GM18511 (cell line): ENCODE results near the gene LTBP2.
"Not testable (repeated sequence)": the region's sequence is repeated elsewhere in the genome, so short reads cannot be mapped to it uniquely, and the experiment has no call there.

ENCODE experiments used
- ATAC-seq: cut with Tn5 transposase; IDR thresholded peaks from one replicate; pipeline ENCODE4 v1.9.1; 2021; ENCODE audit warnings: mild to moderate bottlenecking, moderate library complexity; ENCODE audit not compliant: unreplicated experiment

LTBP2 gene

DNA sequence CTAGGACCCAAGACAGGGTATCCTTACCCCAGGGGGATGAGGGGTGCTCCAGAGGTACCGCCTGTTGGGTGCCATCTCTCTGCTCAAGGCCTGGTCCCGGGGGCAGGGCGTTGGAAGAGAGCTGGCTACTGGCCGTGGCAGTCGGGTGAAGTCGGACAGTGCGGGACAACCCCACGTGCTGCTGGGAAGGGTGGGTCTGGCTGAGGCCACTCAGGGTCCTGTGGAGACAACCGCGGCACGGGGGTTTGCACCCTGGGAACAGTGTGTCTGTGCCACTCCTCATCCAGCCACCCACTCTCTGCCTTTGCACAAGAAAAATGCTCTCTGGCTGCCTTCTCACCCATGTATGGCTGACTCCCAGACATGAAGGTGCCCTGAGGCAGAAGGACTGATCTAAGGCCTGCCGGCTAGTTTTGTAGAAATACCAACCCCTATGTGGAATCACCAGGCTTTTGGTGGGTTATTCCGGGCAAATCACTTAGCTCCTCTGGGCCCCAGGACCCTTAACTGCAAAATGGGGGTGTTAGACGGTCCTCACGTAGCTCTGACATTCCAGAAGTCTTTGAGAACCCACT is 56.5 kb downstream of the LTBP2 start:
- ATAC-seq, result no peak

DNA sequence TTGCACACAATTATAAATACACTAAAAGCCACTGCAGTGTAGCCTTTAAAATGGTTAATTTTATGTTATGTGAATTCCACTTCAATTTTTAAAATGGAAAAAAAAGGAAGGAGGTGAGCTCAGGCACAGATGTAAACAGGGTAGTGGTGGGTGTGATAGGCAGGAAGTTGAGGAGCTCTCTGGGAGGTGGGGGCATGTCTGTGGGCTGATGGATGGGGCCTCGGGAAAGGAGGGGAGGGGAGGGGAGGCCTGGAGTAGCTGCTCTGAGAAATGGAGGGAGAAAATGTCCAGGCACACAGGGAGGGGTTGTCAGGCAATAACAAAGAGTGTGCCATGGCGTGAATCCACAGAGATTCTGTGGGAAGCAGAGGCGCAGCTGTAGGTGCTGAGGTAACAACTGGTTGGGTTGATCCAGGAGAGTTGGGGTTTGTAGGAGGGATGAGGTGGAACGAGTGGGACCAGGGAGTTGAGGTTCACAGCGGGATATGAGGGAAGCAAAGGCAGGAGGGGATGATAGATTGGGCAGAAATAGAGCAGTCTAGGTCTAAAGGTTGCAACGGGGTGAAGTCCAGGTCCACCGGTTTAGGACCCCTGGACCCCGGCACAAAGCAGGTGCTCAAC is 57.2 kb downstream of the LTBP2 start:
- no peak for ATAC-seq

- no peak for ATAC-seq
These were observed 59.4 kb downstream of the LTBP2 start for GRCh38 chr14:74552623-74553022.

- no peak for ATAC-seq
These were observed 60.3 kb downstream of the LTBP2 start for GRCh38 chr14:74551431-74552371.

DNA sequence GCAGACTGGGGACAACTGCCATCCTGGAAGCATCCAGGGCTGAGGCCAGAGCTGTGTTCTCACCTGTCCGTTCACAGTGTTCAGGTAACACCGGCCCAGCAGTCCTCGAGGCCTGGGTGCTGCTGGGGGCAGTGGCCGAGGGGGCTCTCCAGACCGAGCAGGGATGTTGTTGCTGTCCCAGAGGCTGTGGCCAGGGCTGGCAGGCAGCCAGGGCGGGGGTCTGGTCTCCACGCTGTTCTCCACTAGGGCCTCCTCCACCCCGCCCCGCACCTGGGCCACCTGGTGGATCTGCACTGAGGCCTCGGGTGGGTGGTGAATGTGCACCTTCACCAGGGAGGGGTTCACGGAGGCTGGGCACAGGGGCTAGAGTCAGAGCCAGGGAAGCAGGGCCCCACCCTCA is 61.0 kb downstream of the LTBP2 start:
- ATAC-seq, result no peak

- no peak for ATAC-seq
These were observed 62.0 kb downstream of the LTBP2 start for GRCh38 chr14:74550071-74550470.

- ATAC-seq, result no peak
These were observed 62.4 kb downstream of the LTBP2 start for GRCh38 chr14:74549588-74549987.

GRCh38 chr14:74548881-74549280 is 63.2 kb downstream of the LTBP2 start:
- no peak for ATAC-seq

- ATAC-seq, result no peak
These were observed 64.6 kb downstream of the LTBP2 start for GRCh38 chr14:74547331-74547927.

DNA sequence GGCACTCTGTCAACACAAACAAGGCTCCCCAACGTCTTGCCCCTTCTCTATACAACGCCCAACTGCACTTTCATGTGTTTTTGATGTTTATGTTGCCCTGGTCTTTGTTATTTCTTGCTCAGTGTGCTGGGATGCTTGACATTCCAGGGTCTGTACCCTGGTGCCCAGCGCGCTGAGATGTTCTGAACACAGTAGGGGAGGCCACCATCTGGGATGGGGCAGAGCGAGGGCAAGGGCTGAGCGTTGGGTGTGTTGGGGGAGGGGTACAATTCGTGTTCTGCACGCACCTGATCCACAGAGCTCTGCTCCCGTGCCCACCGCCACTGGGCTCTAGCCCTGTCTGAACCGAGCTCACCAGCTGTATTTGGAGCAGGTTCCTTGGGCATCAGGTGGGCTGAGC is 65.6 kb downstream of the LTBP2 start:
- no peak for ATAC-seq

DNA sequence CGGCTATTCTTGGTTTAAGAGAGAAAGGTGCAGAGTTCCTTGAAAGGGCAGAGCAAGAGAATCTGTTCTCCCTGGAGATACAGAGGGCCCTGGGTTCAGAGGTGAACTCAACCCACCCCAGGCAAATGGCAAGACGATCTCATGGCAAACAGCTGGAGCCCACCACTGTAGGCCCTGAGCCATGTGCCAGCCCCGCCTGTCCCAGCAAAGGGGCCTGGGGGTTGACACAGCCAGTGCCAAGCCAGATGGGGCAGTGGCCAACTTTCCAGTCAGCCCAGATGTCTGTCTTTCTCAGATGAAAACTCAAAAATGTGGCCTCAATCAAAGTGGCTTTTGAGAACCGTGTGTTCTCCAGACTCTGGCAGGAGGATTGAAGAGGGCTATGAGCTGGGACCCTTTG is 66.7 kb downstream of the LTBP2 start:
- ATAC-seq, result no peak

GRCh38 chr14:74543771-74544438 is 68.1 kb downstream of the LTBP2 start:
- ATAC-seq, result no peak

- no peak for ATAC-seq
These were observed 69.9 kb downstream of the LTBP2 start for GRCh38 chr14:74542056-74542685.

GRCh38 chr14:74541225-74541624 is 70.8 kb downstream of the LTBP2 start:
- ATAC-seq, result no peak

DNA sequence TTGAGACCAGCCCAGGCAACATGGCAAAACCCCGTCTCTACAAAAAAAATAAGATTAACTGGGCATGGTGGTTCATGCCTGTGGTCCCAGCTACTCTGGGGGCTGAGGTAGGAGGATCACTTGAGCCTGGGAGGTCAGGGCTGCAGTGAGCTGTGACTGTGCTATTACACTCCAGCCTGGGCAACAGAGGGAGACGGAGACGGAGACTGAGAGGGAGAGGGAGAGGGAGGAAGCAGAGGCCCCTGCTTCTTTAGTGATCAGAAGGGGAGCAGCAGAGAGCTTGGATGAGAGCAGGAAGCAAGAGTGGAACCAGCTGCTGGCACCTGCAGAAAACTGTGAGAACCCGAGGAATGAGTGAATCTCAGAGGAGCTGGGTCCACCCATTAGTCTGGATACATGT is 72.5 kb downstream of the LTBP2 start:
- no peak for ATAC-seq

- ATAC-seq, result no peak
These were observed 73.3 kb downstream of the LTBP2 start for GRCh38 chr14:74538411-74539391.

DNA sequence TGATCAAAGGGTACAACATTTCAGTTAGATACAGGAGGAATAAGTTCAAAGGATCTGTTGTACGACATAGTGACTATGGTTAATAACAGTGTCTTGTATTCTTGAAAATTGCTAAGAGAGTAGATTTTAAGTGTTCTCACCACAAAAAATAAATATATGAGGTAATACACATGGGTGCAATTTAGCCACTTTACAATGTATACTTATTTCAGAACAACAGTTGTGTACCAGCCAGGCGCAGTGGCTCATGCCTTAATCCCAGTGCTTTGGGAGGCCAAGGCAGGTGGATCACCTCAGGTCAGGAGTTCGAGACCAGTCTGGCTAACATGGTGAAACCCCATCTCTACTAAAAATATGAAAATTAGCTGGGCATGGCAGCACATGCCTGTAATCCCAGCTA is 75.7 kb downstream of the LTBP2 start:
- ATAC-seq, result not testable (repeated sequence)

DNA sequence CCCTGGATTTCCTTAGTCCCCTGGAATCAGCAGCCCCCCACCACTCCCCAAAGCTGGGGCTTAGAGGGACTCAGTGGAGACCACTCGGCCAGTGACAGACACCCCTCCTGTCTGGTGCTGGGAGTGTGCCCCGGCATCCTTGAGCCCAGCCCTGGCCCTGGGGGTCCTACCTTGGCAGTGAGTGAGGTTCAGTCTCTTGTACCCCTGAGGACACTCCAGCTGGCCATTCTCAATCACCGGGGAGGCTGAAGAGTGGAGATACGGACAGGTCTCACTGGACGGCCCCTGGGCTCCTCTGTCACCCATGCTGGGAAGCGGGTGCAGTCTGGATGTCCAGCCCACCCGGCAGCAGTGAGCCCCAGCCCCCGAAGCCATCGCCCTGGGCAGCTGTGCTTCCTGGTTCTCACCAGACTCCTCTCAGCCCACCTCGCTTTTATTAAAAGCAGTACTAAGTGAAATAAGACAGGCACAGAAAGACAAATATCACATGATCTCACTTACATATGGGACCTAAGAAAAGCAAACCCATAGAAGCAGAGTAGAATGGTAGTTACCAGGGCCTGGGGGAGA is 76.2 kb downstream of the LTBP2 start:
- ATAC-seq, result no peak

DNA sequence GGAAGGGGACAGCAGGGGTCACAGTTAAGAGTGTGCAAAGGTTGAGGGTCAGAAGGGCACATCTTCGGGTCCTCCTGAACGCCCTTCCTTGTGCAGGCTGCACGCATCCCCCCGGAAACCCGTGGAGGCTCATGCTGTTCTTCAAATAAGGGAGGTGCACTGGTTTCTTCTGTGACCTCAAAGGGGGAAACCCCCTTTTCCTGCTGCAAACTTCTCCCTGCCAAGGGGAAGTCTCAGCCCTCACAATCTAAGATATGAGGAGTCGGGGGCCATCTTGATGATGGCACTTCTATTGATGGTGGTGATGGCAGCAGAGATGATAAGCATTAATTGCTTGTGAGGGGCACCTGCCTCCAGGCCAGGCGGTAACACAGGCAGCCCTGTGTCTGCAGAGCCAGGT is 78.5 kb downstream of the LTBP2 start:
- ATAC-seq, result no peak
